ENCODE measurements around the gene EIF6. TPM values are rescaled to one million over a fixed set of nuclear protein-coding genes. Genes with fewer than 3 reads are reported as not detected.

The EIF6 gene
- total and polyA plus RNA-seq, 2 of the 8 experiments (the other 6 are each of a cell fraction or from before 2014, with no cell fraction given) = 184 to 319 TPM

GRCh38 chr20:35281506-35282101, 3.0 kb downstream of the EIF6 start (continued):
- TF ChIP-seq CHD7 (IDR thresholded peaks at IDR 0.05; ENCODE audit: insufficient replicate concordance, low read length) (no peak), RFX5 (IDR thresholded peaks at IDR 0.05; ENCODE audit: borderline replicate concordance, low read depth, low read length) (no peak), BCL11A (IDR thresholded peaks at IDR 0.05; ENCODE audit: low read depth in 2 of 2, low read length in 2 of 2) (no peak), KDM4A (IDR thresholded peaks at IDR 0.05; ENCODE audit: low read depth, low read length, severe bottlenecking) (no peak), RNF2 (IDR thresholded peaks at IDR 0.05; ENCODE audit: borderline replicate concordance, low read depth, low read length, missing control alignments, poor library complexity, severe bottlenecking) (no peak), CBX8 (IDR thresholded peaks at IDR 0.05; ENCODE audit: borderline replicate concordance, low read depth, low read length) (no peak), CHD2 (IDR thresholded peaks at IDR 0.05; ENCODE audit: low read length) (no peak), RAD21 (IDR thresholded peaks at IDR 0.05 in 1 of 2, conservative IDR thresholded peaks at IDR 0.05 in 1 of 2; ENCODE audit: low read depth in 2 of 2, low read length in 2 of 2) (no peak), SRF (IDR thresholded peaks at IDR 0.05; ENCODE audit: low read depth, low read length) (no peak)

All from H1 (cell line).